Type B pancreatic cell (in vitro differentiated cells): ENCODE data around the gene SMAD1. TPM values are rescaled to one million over a fixed set of nuclear protein-coding genes. Genes with fewer than 3 reads are reported as not detected.

Source experiments
- DNase-seq: peaks from one replicate; pipeline ENCODE4 v3.0.0; 2021; ENCODE audit warnings: mixed read lengths; ENCODE audit not compliant: unreplicated experiment; ENCODE audit errors: extremely low spot score
- H3K27ac Mint-ChIP-seq: 2 replicates; pipeline ENCODE4 v1.8.0; 2021; ENCODE audit warnings: mild to moderate bottlenecking, mixed read lengths
- H3K27me3 Mint-ChIP-seq: 2 replicates; pipeline ENCODE4 v1.8.0; 2021; ENCODE audit warnings: mixed read lengths
- H3K36me3 Mint-ChIP-seq: 2 replicates; pipeline ENCODE4 v1.8.0; 2021; ENCODE audit warnings: mixed read lengths
- H3K4me1 Mint-ChIP-seq: one replicate; pipeline ENCODE4 v1.8.0; 2021; ENCODE audit warnings: mixed read lengths; ENCODE audit not compliant: unreplicated experiment
- H3K4me3 Mint-ChIP-seq: 2 replicates; pipeline ENCODE4 v1.8.0; 2021; ENCODE audit warnings: mild to moderate bottlenecking, mixed read lengths
- H3K9me3 Mint-ChIP-seq: 2 replicates; pipeline ENCODE4 v1.8.0; 2021; ENCODE audit warnings: mixed read lengths
- total RNA-seq: library from RNA; stranded (reverse); gene quantifications from 2 replicates; pipeline ENCODE4 v1.2.1, GENCODE V29; 2021; ENCODE audit warnings: low replicate concordance
- TF ChIP-seq, protein P1 (sequence below): fragments of 200-600 bp; sonication (generic); conservative IDR thresholded peaks from 2 replicates; pipeline ENCODE4 v1.5.0; 2021; ENCODE audit warnings: antibody characterized with exemption, mild to moderate bottlenecking

The SMAD1 gene
- total RNA-seq, 1 donor from 2014 or later: 32.0 TPM

DNA sequence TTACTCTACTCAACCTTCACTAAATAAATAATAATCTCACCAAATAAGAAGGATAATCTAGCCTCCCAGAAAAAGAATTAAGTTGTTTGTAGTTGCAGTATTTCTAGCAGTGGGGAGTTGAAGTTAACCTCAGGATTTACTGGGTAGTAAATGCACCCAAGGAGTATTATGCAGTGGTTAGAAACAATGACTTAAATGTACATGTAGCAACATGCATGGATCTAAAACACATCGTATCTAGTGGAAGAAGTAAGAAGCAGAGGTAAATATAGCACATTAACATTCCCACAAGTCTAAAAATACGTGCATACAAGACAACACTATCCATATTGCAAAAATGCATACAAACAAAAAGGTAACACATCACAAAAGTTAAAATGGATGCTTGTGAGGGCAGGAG is 44.2 kb upstream of the SMAD1 start:
- Mint-ChIP-seq H3K4me3 (no peak overlapping the region), H3K27me3 (no peaks in the 10 kb centered on the region), H3K9me3 (no peaks in the 10 kb centered on the region), H3K36me3 (no peaks in the 10 kb centered on the region), H3K27ac (no peak overlapping the region), H3K4me1 (no peaks in the 10 kb centered on the region)
- DNase-seq: no peak
- TF ChIP-seq, protein P1, sequence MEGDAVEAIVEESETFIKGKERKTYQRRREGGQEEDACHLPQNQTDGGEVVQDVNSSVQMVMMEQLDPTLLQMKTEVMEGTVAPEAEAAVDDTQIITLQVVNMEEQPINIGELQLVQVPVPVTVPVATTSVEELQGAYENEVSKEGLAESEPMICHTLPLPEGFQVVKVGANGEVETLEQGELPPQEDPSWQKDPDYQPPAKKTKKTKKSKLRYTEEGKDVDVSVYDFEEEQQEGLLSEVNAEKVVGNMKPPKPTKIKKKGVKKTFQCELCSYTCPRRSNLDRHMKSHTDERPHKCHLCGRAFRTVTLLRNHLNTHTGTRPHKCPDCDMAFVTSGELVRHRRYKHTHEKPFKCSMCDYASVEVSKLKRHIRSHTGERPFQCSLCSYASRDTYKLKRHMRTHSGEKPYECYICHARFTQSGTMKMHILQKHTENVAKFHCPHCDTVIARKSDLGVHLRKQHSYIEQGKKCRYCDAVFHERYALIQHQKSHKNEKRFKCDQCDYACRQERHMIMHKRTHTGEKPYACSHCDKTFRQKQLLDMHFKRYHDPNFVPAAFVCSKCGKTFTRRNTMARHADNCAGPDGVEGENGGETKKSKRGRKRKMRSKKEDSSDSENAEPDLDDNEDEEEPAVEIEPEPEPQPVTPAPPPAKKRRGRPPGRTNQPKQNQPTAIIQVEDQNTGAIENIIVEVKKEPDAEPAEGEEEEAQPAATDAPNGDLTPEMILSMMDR: no peak

DNA sequence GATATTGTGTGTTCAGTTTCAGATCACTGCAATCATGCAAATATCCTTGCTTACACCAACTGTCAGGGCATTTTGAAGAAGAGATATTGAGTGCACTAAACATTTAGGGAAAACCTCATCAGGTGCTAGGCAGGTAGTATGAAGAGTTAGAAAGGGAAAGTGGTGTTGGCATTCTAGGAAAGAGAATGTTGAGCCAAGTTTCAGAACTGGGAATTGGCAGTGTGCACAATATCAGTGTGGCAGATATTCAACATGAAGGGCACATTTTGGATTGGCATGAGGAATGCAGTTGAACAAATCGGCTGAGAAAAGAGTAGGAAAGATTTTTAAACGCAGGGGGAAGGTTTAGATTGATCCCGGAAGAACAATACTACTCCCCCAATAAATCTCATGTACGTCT is 43.4 kb upstream of the SMAD1 start:
- no peaks in the 10 kb centered on the region for H3K36me3 Mint-ChIP-seq

DNA sequence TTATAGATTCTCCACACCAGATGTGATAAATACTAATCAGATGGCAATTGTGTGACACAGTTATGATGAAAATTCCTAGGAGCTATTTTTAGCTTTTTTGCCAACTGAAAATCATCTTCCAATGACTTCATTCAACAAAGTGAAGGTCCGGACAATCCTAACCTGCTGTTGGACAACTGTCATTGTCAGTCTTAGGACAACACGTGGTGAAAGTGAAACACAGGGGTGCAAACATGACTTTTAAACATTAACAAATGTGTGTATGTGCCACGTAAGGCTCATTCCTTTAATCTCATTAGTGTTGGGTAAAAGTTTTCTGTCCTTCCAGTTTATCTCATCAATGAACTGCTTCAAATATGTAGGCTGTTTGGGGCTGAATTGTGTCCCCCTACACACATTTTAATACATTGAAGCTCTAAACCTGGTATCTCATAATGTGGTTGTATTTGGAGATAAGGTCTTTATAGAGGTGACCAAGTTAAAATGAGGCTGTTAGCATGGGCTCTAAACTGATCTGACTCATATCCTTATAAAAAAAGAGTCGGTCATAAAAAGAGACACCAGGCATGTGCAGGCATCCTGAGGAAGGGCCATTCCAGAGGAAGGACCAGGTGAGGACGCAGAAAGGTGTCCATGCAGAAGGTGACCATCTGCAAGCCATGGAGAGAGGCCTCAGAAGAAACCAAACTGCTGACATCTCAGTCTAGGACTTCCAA is 41.2 kb upstream of the SMAD1 start:
- Mint-ChIP-seq H3K36me3 (no peaks in the 10 kb centered on the region), H3K27ac (no peak overlapping the region), H3K4me3 (no peak overlapping the region), H3K4me1 (no peaks in the 10 kb centered on the region), H3K27me3 (no peaks in the 10 kb centered on the region), H3K9me3 (no peaks in the 10 kb centered on the region)
- TF ChIP-seq, protein P1: no peak
- no peak for DNase-seq

More for the DNA sequence above, 43.4 kb upstream of the SMAD1 start:
- Mint-ChIP-seq H3K4me3 (no peak overlapping the region), H3K27me3 (no peaks in the 10 kb centered on the region), H3K9me3 (no peaks in the 10 kb centered on the region), H3K27ac (no peak overlapping the region), H3K4me1 (no peaks in the 10 kb centered on the region)
- no peak for DNase-seq
- TF ChIP-seq, protein P1: no peak

DNA sequence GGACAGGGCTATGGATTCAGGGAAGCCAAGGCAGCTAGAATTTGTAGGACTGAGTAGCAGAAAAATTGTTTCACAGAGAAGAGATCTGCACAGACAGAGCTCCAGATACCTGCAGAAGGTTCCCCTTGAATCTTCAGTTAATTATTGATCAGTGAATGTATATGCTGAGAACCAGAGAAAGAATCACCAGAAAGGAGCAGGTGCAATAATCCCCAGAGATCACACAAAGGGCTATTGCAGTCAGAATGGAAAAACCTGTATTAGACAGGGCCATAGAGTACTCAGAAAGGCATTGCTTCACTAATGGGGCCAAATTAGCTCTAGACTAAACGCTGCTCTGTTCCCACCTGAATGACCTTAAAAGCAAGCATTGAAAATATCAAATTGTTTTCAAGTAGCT is 35.5 kb upstream of the SMAD1 start:
- Mint-ChIP-seq H3K27me3 (no peaks in the 10 kb centered on the region), H3K4me3 (no peak overlapping the region), H3K36me3 (no peaks in the 10 kb centered on the region), H3K27ac (no peak overlapping the region), H3K9me3 (no peaks in the 10 kb centered on the region), H3K4me1 (no peaks in the 10 kb centered on the region)
- no peak for DNase-seq
- TF ChIP-seq, protein P1: no peak

DNA sequence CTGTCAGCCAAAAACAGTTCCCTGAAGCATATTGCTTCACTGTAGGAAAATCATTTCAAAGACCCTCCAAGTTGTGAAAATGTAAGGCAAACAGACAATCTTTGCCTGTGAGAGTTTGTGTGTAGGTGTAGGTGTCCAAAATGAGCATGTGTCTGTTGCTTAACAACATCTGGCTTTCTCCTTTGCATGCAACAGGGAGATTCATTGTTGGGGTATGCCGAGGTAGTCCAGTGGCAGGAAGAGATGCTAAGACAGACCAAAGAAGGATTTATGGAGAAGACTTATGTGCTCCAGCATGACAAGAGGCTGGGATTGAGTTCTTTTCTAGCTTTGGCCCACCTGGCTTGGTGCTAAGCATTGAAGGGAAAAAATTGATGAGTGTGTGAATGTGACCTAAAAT is 29.8 kb upstream of the SMAD1 start:
- Mint-ChIP-seq H3K27ac (no peak overlapping the region), H3K4me3 (no peak overlapping the region), H3K36me3 (no peaks in the 10 kb centered on the region), H3K4me1 (no peaks in the 10 kb centered on the region), H3K27me3 (peaks cover 3% of the 10 kb centered on the region), H3K9me3 (no peaks in the 10 kb centered on the region)
- no peak for DNase-seq
- TF ChIP-seq, protein P1: no peak
